IMR-90 (cell line): ENCODE measurements around the gene PFKFB2. TPM values are rescaled to one million over a fixed set of nuclear protein-coding genes. Genes with fewer than 3 reads are reported as not detected.

Experiments
- ATAC-seq: fragments of 200-7000 bp; cut with Tn5 transposase; 2 replicates; pipeline ENCODE4 v1.9.1; 2020; ENCODE audit warnings: low read depth, mild to moderate bottlenecking, moderate library complexity
- BruUV-seq: library from RNA; stranded (reverse); fragments of 400-500 nt; replicated peaks from 2 replicates; lab custom pipeline; 2021; lab: Mats Ljungman, UMichigan
- CTCF ChIA-PET: fragments of 300-600 bp; formaldehyde crosslinking; extraction: SDS; loops from one replicate; lab custom pipeline; 2021; ENCODE audit warnings: antibody characterized with exemption; lab: Yijun Ruan, JAX
- POLR2A ChIA-PET: fragments of 300-600 bp; sonication (Branson Sonifier 250); formaldehyde crosslinking; loops from one replicate; lab custom pipeline; 2022; ENCODE audit warnings: antibody characterized with exemption; ENCODE audit not compliant: unreplicated experiment; lab: Charles Lee
- DNase-seq: peaks from one replicate; pipeline ENCODE4 v3.0.0; 2013
- H2AFZ ChIP-seq: replicated peaks from 2 replicates; pipeline ENCODE3; 2013; ENCODE audit warnings: low read length, mild to moderate bottlenecking; ENCODE audit not compliant: poor library complexity
- H2AK5ac ChIP-seq: 2 replicates; pipeline ENCODE4 v1.6.1; 2013; ENCODE audit warnings: low read depth, low read length, inconsistent platforms
- H2AK9ac ChIP-seq: replicated peaks from 2 replicates; pipeline ENCODE3; 2013; ENCODE audit warnings: mild to moderate bottlenecking, low read depth, low read length, moderate library complexity; ENCODE audit not compliant: poor library complexity
- H2BK120ac ChIP-seq: 2 replicates; pipeline ENCODE4 v1.6.1; 2013; ENCODE audit warnings: low read depth, low read length, inconsistent platforms
- H2BK15ac ChIP-seq: 3 replicates; pipeline ENCODE4 v1.6.1; 2013; ENCODE audit warnings: low read depth, low read length, inconsistent platforms
- H2BK20ac ChIP-seq: 2 replicates; pipeline ENCODE4 v1.6.1; 2013; ENCODE audit warnings: low read depth, mild to moderate bottlenecking, inconsistent platforms, low read length, moderate library complexity
- H2BK5ac ChIP-seq: 2 replicates; pipeline ENCODE4 v1.6.1; 2013; ENCODE audit warnings: mild to moderate bottlenecking, low read depth, low read length, inconsistent platforms; ENCODE audit not compliant: poor library complexity, severe bottlenecking
- H3K14ac ChIP-seq: replicated peaks from 2 replicates; pipeline ENCODE4 v1.6.1; 2013; ENCODE audit warnings: low read depth, low read length, inconsistent platforms
- H3K18ac ChIP-seq: 2 replicates; pipeline ENCODE4 v1.6.1; 2013; ENCODE audit warnings: low read depth, low read length, control low read depth
- H3K23ac ChIP-seq: 2 replicates; pipeline ENCODE4 v1.6.1; 2013; ENCODE audit warnings: low read depth, low read length, inconsistent platforms
- H3K27ac ChIP-seq: 2 replicates; pipeline ENCODE4 v1.5.1; 2013; ENCODE audit warnings: mild to moderate bottlenecking, control low read depth, low read length; ENCODE audit not compliant: insufficient read depth
- H3K27me3 ChIP-seq: 2 replicates; pipeline ENCODE4 v1.6.1; 2013; ENCODE audit warnings: low read length; ENCODE audit not compliant: control insufficient read depth, insufficient read depth
- H3K36me3 ChIP-seq: 2 replicates; pipeline ENCODE4 v1.6.1; 2013; ENCODE audit warnings: low read length, mixed read lengths; ENCODE audit not compliant: control insufficient read depth, insufficient read depth
- H3K4ac ChIP-seq: 2 replicates; pipeline ENCODE4 v1.6.1; 2013; ENCODE audit warnings: low read depth, low read length, inconsistent platforms
- H3K4me1 ChIP-seq: 2 replicates; pipeline ENCODE4 v1.6.1; 2013; ENCODE audit warnings: low read length, mixed read lengths; ENCODE audit not compliant: control insufficient read depth, insufficient read depth
- H3K4me2 ChIP-seq: 2 replicates; pipeline ENCODE4 v1.6.1; 2013; ENCODE audit warnings: low read depth, mild to moderate bottlenecking, control low read depth, low read length, moderate library complexity
- H3K4me3 ChIP-seq: 2 replicates; pipeline ENCODE4 v1.5.1; 2013; ENCODE audit warnings: low read depth, mild to moderate bottlenecking, control low read depth, low read length, moderate library complexity; ENCODE audit not compliant: insufficient read depth
- H3K56ac ChIP-seq: 2 replicates; pipeline ENCODE4 v1.6.1; 2013; ENCODE audit warnings: low read length, inconsistent platforms; ENCODE audit not compliant: insufficient read depth; ENCODE audit errors: extremely low read depth
- H3K79me1 ChIP-seq, 2 experiments: 2 replicates each; pipeline ENCODE4 v1.6.1; 2013; ENCODE audit warnings: low read length in 2 of 2, inconsistent platforms in 1 of 2, low read depth in 1 of 2
- H3K9ac ChIP-seq: 2 replicates; pipeline ENCODE4 v1.6.1; 2013; ENCODE audit warnings: low read depth, low read length, control low read depth
- H3K9me1 ChIP-seq: 2 replicates; pipeline ENCODE4 v1.6.1; 2013; ENCODE audit warnings: low read length, inconsistent platforms; ENCODE audit not compliant: insufficient read depth
- H3K9me3 ChIP-seq: 2 replicates; pipeline ENCODE4 v1.6.1; 2013; ENCODE audit warnings: low read length; ENCODE audit not compliant: control insufficient read depth, insufficient read depth
- H4K20me1 ChIP-seq: 2 replicates; pipeline ENCODE4 v1.6.1; 2013; ENCODE audit warnings: low read length, inconsistent platforms; ENCODE audit not compliant: insufficient read depth
- H4K5ac ChIP-seq: 2 replicates; pipeline ENCODE4 v1.6.1; 2013; ENCODE audit warnings: mild to moderate bottlenecking, low read depth, low read length, control low read depth
- H4K8ac ChIP-seq, 2 experiments: 2 replicates each; pipeline ENCODE4 v1.6.1; 2013; ENCODE audit warnings: low read depth in 2 of 2, low read length in 2 of 2, control low read depth in 1 of 2, inconsistent platforms in 1 of 2
- H4K91ac ChIP-seq: 2 replicates; pipeline ENCODE4 v1.6.1; 2013; ENCODE audit warnings: low read depth, low read length, inconsistent platforms; ENCODE audit not compliant: insufficient read depth
- FOS ChIP-seq: fragments of 150-350 bp; IDR thresholded peaks from 2 replicates; pipeline ENCODE4 v1.6.1; 2016; ENCODE audit warnings: low read depth, low read length
- MAFK ChIP-seq: IDR thresholded peaks from 2 replicates; pipeline ENCODE4 v1.6.1; 2012; ENCODE audit warnings: low read depth, low read length, improper control_type of control experiment
- MAZ ChIP-seq: IDR thresholded peaks from 2 replicates; pipeline ENCODE4 v1.6.1; 2012; ENCODE audit warnings: low read depth, mild to moderate bottlenecking, low read length, improper control_type of control experiment, moderate library complexity, borderline replicate concordance
- MXI1 ChIP-seq: IDR thresholded peaks from 2 replicates; pipeline ENCODE4 v1.6.1; 2012; ENCODE audit warnings: low read depth, mild to moderate bottlenecking, low read length, moderate library complexity, borderline replicate concordance
- NFE2L2 ChIP-seq: fragments of 150-350 bp; IDR thresholded peaks from 2 replicates; pipeline ENCODE4 v1.6.1; 2016; ENCODE audit warnings: low read depth, mild to moderate bottlenecking, low read length
- POLR2A ChIP-seq: IDR thresholded peaks from 2 replicates; pipeline ENCODE4 v1.6.1; 2012; ENCODE audit warnings: mild to moderate bottlenecking, low read depth, low read length
- RAD21 ChIP-seq: IDR thresholded peaks from 2 replicates; pipeline ENCODE4 v1.6.1; 2012; ENCODE audit warnings: low read length, improper control_type of control experiment
- RCOR1 ChIP-seq: IDR thresholded peaks from 2 replicates; pipeline ENCODE4 v1.6.1; 2012; ENCODE audit warnings: mild to moderate bottlenecking, low read length, improper control_type of control experiment; ENCODE audit not compliant: insufficient replicate concordance
- RFX5 ChIP-seq: IDR thresholded peaks from 2 replicates; pipeline ENCODE4 v1.8.0; 2012; ENCODE audit warnings: low read depth, mild to moderate bottlenecking, low read length, moderate library complexity
- SMC3 ChIP-seq: fragments of 150-350 bp; IDR thresholded peaks from 2 replicates; pipeline ENCODE4 v1.6.1; 2016; ENCODE audit warnings: low read depth, mild to moderate bottlenecking, antibody characterized with exemption, low read length, moderate library complexity
- WGBS, 2 experiments: methylation state at CpG; one replicate each; pipeline versions ENCODE4 v1.1.5 to v1.1.7; 2013; ENCODE audit warnings: missing lambda C conversion rate in 2 of 2; ENCODE audit not compliant: insufficient read length in 1 of 2; ENCODE audit errors: extremely low coverage in 2 of 2; 5-methylcytosine and 5-hydroxymethylcytosine counted together
- dilution Hi-C: fragments of 300-500 bp; cut with HindIII; formaldehyde crosslinking; loops from one replicate; pipeline ENCODE4 v1.14.3; 2018; ENCODE audit warnings: low sequenced_read_pairs; ENCODE audit not compliant: unreplicated experiment
- in situ Hi-C: fragments of 300-500 bp; cut with MboI; formaldehyde crosslinking; loops from 3 replicates; pipeline ENCODE4 v1.14.3; 2019; ENCODE audit warnings: low sequenced_read_pairs, inconsistent platforms, mixed read lengths
- intact Hi-C: fragments of 100-400 bp; cut with micrococcal nuclease; formaldehyde crosslinking; loops from 2 replicates; pipeline ENCODE4 v1.10.0; 2022
- polyA plus RNA-seq, 3 experiments: library from polyadenylated mRNA; depleted of rRNA; stranded (reverse); fragments of >200 nt; gene quantifications; 2 replicates each; pipeline ENCODE4 v1.2.3, GENCODE V29; 2012; ENCODE audit warnings: low replicate concordance in 1 of 3
- total RNA-seq: library from RNA; depleted of rRNA; stranded (reverse); fragments of >200 nt; gene quantifications from 2 replicates; pipeline ENCODE4 v1.2.3, GENCODE V29; 2012
- TF ChIP-seq, protein P1 (sequence below): fragments of 150-350 bp; IDR thresholded peaks from 2 replicates; pipeline ENCODE4 v1.6.1; 2017; ENCODE audit warnings: mild to moderate bottlenecking, antibody characterized with exemption, low read length, low read depth
- TF ChIP-seq, protein P2 (sequence below): fragments of 150-350 bp; IDR thresholded peaks from 2 replicates; pipeline ENCODE4 v1.6.1; 2016; ENCODE audit warnings: low read depth, mild to moderate bottlenecking, low read length, moderate library complexity, borderline replicate concordance

PFKFB2 gene
- total and polyA plus RNA-seq, 2 of the 4 experiments (the other 2 are of a cell fraction), result 0.62 to 1.3 TPM

DNA sequence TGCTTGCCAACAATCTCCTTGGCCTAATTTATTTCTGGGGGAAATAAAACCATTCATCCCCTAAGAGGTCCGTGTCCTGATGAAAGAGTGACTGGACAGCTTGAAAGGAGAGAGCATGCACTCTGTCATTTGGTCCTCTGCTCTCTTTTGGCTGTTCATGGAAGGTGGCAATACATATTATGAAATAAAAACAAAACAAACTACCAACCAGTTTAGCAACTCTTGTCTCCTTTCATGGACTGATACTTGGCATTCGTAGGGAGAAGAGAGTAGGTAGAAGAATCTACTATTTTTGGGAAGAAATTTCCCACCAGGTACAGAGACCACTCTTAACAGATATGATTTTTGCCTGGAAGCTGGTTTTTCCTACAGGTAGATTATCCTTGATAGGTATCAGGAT, 19.8 kb upstream of the PFKFB2 start:
- Histone ChIP-seq H3K27me3 (peaks cover 10% of the 10 kb centered on the region), H2BK20ac (no peak overlapping the region), H2AK9ac (no peak overlapping the region), H3K4me2 (no peak overlapping the region), H3K9me1 (peaks cover 3% of the 10 kb centered on the region; the same call in 1 of the 2 replicates), H3K4ac (no peak overlapping the region), H4K5ac (no peak overlapping the region), H2BK120ac (no peak overlapping the region), H3K9ac (no peak overlapping the region), H2BK15ac (no peak overlapping the region), H3K56ac (no peak overlapping the region), H3K14ac (no peak overlapping the region), H2AFZ (no peak overlapping the region), H3K36me3 (no peaks in the 10 kb centered on the region), H3K79me1 (no peaks in the 10 kb centered on the region), H3K18ac (no peak overlapping the region), H2AK5ac (0 out of 2 replicates have a peak overlapping the region, but pooled peaks have one; percentile 44), H2BK5ac (no peak overlapping the region), H3K27ac (no peak overlapping the region), H3K9me3 (no peaks in the 10 kb centered on the region), H3K4me1 (no peaks in the 10 kb centered on the region), H3K23ac (no peak overlapping the region), H4K91ac (no peak overlapping the region), H4K8ac (no peak overlapping the region), H3K4me3 (no peak overlapping the region), H4K20me1 (no peaks in the 10 kb centered on the region)
- TF ChIP-seq, protein P1, sequence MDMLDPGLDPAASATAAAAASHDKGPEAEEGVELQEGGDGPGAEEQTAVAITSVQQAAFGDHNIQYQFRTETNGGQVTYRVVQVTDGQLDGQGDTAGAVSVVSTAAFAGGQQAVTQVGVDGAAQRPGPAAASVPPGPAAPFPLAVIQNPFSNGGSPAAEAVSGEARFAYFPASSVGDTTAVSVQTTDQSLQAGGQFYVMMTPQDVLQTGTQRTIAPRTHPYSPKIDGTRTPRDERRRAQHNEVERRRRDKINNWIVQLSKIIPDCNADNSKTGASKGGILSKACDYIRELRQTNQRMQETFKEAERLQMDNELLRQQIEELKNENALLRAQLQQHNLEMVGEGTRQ, result no peak
- TF ChIP-seq POLR2A (no peak), SMC3 (no peak), RFX5 (no peak), FOS (no peak), MAZ (no peak), RAD21 (no peak), MXI1 (no peak), MAFK (no peak), NFE2L2 (no peak), RCOR1 (no peak)
- TF ChIP-seq, protein P2, sequence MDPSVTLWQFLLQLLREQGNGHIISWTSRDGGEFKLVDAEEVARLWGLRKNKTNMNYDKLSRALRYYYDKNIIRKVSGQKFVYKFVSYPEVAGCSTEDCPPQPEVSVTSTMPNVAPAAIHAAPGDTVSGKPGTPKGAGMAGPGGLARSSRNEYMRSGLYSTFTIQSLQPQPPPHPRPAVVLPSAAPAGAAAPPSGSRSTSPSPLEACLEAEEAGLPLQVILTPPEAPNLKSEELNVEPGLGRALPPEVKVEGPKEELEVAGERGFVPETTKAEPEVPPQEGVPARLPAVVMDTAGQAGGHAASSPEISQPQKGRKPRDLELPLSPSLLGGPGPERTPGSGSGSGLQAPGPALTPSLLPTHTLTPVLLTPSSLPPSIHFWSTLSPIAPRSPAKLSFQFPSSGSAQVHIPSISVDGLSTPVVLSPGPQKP, result no peak
- no CpG with 5 or more reads among the region's 2 CpGs for WGBS, 2 experiments
- CTCF ChIA-PET, result interaction anchor here (1.3 kb wide), 1 partner anchor 17 kb away, joined by 5 read pairs; no protein-coding TSS in a partner anchor
- intact Hi-C loops (no loop called here), dilution Hi-C loops (no loop called here), in situ Hi-C loops (no loop called here)
- DNase-seq (no peak), ATAC-seq (no peak)
- BruUV-seq, result no TSS peak
- POLR2A ChIA-PET, result no interaction called here
